Stimulated activated CD4-positive, alpha-beta T cell treated with anti-CD3 and anti-CD28 coated beads, Interleukin-4, amount 100 ng/mL, for 4 hours (primary cell): Measurements from ENCODE around the gene TRAM2.

Experiments used
- DNase-seq, 2 experiments: peaks; one replicate each; pipeline ENCODE4 v3.0.0-alpha.2; 2020

The TRAM2 gene

GRCh38 chr6:52544602-52545405 is 32.1 kb downstream of the TRAM2 start:
- DNase-seq = no peak

- DNase-seq = no peak
Measured at GRCh38 chr6:52543729-52544601, 32.9 kb downstream of the TRAM2 start.

- DNase-seq = no peak
Measured at GRCh38 chr6:52543262-52543661, 33.6 kb downstream of the TRAM2 start.

GRCh38 chr6:52541135-52541534 is 35.7 kb downstream of the TRAM2 start:
- no peak for DNase-seq

GRCh38 chr6:52540286-52540902 is 36.5 kb downstream of the TRAM2 start:
- no peak for DNase-seq

GRCh38 chr6:52539607-52540006 is 37.3 kb downstream of the TRAM2 start:
- no peak for DNase-seq

GRCh38 chr6:52538901-52539354 is 37.9 kb downstream of the TRAM2 start:
- DNase-seq = no peak

GRCh38 chr6:52538252-52538900 is 38.5 kb downstream of the TRAM2 start:
- DNase-seq = no peak

- no peak for DNase-seq
Measured at GRCh38 chr6:52537001-52537753, 39.7 kb downstream of the TRAM2 start.

- no peak for DNase-seq
Measured at GRCh38 chr6:52536424-52536916, 40.4 kb downstream of the TRAM2 start.

- DNase-seq = no peak
Measured at GRCh38 chr6:52535711-52536423, 41.0 kb downstream of the TRAM2 start.

- no peak for DNase-seq
Measured at GRCh38 chr6:52534966-52535390, 41.9 kb downstream of the TRAM2 start.

- DNase-seq = no peak
Measured at GRCh38 chr6:52534363-52534762, 42.5 kb downstream of the TRAM2 start.

GRCh38 chr6:52533491-52533890 is 43.4 kb downstream of the TRAM2 start:
- DNase-seq = no peak

- DNase-seq = no peak
Measured at GRCh38 chr6:52532457-52532856, 44.4 kb downstream of the TRAM2 start.

GRCh38 chr6:52531834-52532233 is 45.0 kb downstream of the TRAM2 start:
- no peak for DNase-seq

- DNase-seq = no peak
Measured at GRCh38 chr6:52531396-52531795, 45.5 kb downstream of the TRAM2 start.

- no peak for DNase-seq
Measured at GRCh38 chr6:52530351-52530750, 46.5 kb downstream of the TRAM2 start.

GRCh38 chr6:52529311-52529710 is 47.5 kb downstream of the TRAM2 start:
- no peak for DNase-seq

GRCh38 chr6:52527436-52527835 is 49.4 kb downstream of the TRAM2 start:
- no peak for DNase-seq

GRCh38 chr6:52526634-52527033 is 50.2 kb downstream of the TRAM2 start:
- DNase-seq = no peak
